GM19193 (cell line): Measurements from ENCODE around the gene SEC61A2.

Source experiments
- POLR2A ChIP-seq: IDR thresholded peaks from 4 replicates; pipeline ENCODE4 v1.6.1; 2011; ENCODE audit not compliant: insufficient read depth, insufficient read length; ENCODE audit errors: extremely low read depth

SEC61A2 gene

GRCh38 chr10:12129222-12130111, at the start of gene SEC61A2:
Gene SEC61A2 (plus strand): TSS chr10:12129677. CDS start chr10:12129788, 111 bp downstream.
- peak; percentile 78 for TF ChIP-seq POLR2A

DNA sequence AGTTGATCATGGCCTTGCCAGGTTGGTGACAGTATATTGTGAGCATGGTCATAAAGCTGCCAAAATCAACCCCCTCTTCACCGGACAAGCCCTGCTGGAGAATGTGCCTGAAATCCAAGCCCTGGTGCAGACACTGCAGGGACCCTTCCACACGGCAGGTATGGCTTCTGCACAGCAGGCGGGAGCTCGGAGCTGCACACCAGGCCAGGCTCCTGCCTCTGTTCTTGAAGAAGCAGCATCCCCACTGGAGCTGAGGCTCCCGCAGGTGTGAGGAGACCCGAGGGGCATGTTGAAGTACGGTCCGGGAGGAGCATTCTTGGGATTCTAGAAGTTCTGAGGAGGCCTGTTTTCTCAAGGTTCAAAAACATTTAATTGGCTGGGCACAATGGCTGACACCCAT, 48.0 kb upstream of the SEC61A2 start:
- TF ChIP-seq POLR2A, result no peak

- TF ChIP-seq POLR2A, result no peak
Observed at GRCh38 chr10:12081879-12082557, 47.5 kb upstream of the SEC61A2 start.

DNA sequence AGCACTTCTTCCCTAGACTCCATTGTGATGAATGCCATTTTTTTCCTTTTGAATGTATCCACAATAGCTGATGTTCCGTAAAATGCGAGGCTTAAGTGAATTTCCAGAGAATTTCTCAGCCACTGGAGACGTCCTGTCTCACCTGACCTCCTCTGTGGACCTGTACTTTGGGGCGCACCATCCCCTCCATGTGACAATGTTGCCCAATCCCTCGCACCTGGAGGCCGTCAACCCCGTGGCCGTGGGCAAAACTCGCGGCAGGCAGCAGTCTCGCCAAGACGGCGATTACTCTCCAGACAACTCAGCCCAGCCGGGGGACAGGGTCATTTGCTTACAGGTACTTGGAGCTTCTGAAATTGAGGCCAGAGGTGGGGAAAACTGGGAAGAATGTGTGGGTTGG, 40.6 kb upstream of the SEC61A2 start:
- no peak for TF ChIP-seq POLR2A

DNA sequence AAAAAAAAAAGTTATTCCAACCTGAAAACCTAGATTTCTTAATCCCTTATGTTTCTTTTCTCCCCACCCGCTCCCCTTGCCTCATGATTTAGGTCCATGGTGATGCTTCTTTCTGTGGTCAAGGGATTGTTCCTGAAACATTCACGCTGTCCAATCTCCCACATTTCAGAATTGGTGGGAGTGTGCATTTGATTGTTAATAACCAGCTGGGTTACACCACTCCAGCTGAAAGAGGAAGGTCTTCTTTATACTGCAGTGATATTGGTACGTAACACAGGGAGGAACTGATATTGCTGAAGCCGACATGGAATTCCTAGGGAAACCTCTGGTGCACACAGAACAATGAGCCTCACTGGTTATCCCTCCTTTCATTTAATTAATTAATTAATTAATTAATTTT, 38.1 kb upstream of the SEC61A2 start:
- TF ChIP-seq POLR2A, result no peak

DNA sequence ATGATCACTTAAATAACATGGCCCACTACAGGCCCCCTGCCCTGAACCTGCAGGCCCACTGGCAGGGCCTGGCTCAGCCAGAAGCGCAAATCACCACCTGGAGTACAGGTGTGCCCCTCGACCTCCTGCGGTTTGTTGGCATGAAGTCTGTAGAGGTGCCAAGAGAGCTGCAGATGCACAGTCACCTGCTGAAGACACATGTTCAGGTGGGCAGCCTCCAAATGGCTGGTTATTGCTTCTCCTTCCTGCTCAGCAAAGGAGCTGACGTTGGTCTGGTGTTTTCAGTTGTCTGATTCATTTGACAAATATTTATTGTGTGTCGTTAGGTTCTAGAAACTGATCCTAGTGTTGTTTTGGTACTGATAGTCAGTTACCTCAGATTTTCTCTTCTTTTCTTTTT, 31.7 kb upstream of the SEC61A2 start:
- no peak for TF ChIP-seq POLR2A

DNA sequence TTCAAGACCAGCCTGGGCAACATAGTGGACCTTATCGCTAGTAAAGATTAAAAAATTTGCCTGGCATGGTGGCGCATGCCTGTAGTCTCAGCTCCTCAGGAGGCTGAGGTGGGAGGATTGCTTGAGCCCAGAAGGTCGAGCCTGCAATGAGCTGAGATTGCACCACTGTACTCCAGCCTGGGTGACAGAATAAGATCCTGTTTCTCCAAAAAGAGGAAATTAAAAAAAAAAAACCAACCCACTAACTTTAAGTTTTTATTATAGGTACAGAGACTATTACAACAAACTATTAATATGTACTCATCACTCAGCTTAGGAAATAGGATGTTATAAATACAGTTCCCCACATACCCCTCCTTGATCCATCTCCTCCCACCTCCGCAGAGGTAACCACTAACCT, 30.5 kb upstream of the SEC61A2 start:
- no peak for TF ChIP-seq POLR2A

DNA sequence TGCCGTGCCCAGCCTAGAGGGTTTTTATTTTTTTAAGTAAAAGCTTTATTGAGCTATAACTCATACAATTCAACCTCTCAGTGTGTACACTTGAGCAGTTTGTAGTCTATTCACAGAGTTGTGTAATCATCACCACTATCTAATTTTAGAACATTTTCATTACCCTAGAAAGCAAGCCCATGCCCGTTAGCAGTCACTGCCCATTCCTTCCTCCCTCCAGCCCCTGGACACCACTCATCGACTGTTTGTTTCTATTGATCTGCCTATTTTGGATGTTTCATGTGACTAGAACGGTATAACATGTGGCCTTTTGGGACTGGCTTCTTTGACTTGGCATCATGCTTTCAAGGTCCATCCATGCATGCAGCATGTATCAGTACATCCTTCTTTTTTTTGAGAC, 25.7 kb upstream of the SEC61A2 start:
- no peak for TF ChIP-seq POLR2A

- no peak for TF ChIP-seq POLR2A
Observed at GRCh38 chr10:12107781-12108180, 21.7 kb upstream of the SEC61A2 start.

- TF ChIP-seq POLR2A, result no peak
Observed at GRCh38 chr10:12109286-12109685, 20.2 kb upstream of the SEC61A2 start.

DNA sequence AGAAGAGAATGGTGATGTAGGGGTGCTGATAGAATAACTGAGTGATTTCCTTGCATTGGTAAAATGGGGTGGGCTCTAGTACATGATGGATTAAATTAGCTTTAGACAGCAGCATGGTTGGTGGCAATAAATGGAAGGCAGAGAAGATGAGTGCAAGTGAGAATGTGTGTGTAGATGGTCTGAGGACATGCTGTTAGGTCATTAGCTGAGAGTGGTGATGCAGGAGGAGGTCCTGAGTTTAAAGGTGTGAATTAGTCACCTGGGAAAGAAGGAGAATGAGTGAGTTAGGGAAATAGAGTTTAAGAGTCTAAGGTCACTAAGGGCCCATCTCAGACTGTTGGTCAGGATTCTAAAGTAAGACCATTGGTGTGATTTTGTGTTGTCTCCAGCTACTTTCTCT, 17.9 kb upstream of the SEC61A2 start:
- no peak for TF ChIP-seq POLR2A

GRCh38 chr10:12113627-12114026, 15.8 kb upstream of the SEC61A2 start:
- TF ChIP-seq POLR2A, result no peak

DNA sequence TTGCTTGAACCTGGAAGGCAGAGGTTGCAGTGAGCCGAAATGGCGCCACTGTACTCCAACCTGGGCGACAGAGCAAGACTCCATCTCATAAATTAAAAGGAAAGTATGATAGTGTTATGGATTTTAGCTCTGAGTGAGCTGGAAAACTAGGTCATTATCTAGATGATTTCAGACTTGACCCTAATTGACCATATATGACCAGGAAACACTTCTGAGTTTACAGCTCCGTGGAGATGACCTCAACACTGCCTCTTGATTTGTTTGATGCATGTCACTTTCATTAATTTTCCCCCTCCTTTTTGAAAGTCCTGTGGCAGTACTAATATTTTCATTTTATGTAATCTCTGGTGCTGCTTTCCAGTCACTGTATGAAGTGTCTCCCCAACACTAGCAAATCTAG, 7.8 kb upstream of the SEC61A2 start:
- TF ChIP-seq POLR2A, result no peak

GRCh38 chr10:12130237-12130872, 878 bp downstream of the SEC61A2 start:
- TF ChIP-seq POLR2A, result no peak

- no peak for TF ChIP-seq POLR2A
Observed at GRCh38 chr10:12135631-12136030, 6.2 kb downstream of the SEC61A2 start.
